ENCODE results near the gene KATNAL1.

The KATNAL1 gene

GRCh38 chr13:30153545-30154426, 153.6 kb downstream of the KATNAL1 start:
- DNase-seq (ENCODE audit: low read depth, low spot score) = no peak
- no peak overlapping the region for H3K4me3 ChIP-seq (ENCODE audit: low read depth, low read length)
- POLR2A ChIA-PET = no interaction called here
- no peak for TF ChIP-seq CTCF (IDR thresholded peaks at IDR 0.05; ENCODE audit: insufficient read depth, low read length, missing control alignments)
- CTCF ChIA-PET = interaction anchor here (1.6 to 15.1 kb wide), 4 partner anchors 9 to 39 kb away, joined by 6 to 231 read pairs (median 6); no protein-coding TSS in a partner anchor
